NCI-H1417 treated with DMSO at 0.1 percent for 48 hours (cell line): ENCODE data around the gene SP6.

Source experiments
- DNase-seq: peaks from one replicate; lab custom pipeline; 2025; lab: John Stamatoyannopoulos, UW

The SP6 gene

GRCh38 chr17:47850692-47851573 is at the start of gene SP6:
SP6 (minus strand) TSS chr17:47851163; CDS start chr17:47848429, 2,734 bp downstream.
- peak; percentile 43 for DNase-seq

GRCh38 chr17:47899643-47900042 is 48.7 kb upstream of the SP6 start:
- no peak for DNase-seq

GRCh38 chr17:47898241-47898640 is 47.3 kb upstream of the SP6 start:
- DNase-seq, result no peak

- DNase-seq, result no peak
Measured at GRCh38 chr17:47897561-47897960, 46.6 kb upstream of the SP6 start.

- no peak for DNase-seq
Measured at GRCh38 chr17:47896672-47897490, 45.9 kb upstream of the SP6 start.

- peak; percentile 100 for DNase-seq
Measured at GRCh38 chr17:47895856-47896671, 45.1 kb upstream of the SP6 start, which contains the start of gene SP2. SP2 (plus strand) TSS chr17:47896236; CDS start chr17:47896287, 51 bp downstream.

- DNase-seq, result no peak
Measured at GRCh38 chr17:47895347-47895855, 44.4 kb upstream of the SP6 start.

GRCh38 chr17:47894498-47895346 is 43.8 kb upstream of the SP6 start:
- DNase-seq, result no peak

GRCh38 chr17:47891545-47892088 is 40.7 kb upstream of the SP6 start:
- DNase-seq, result no peak

GRCh38 chr17:47889734-47890529 is 39.0 kb upstream of the SP6 start:
- peak; percentile 18 for DNase-seq

GRCh38 chr17:47888293-47888692 is 37.3 kb upstream of the SP6 start:
- no peak for DNase-seq

GRCh38 chr17:47884905-47885730 is 34.2 kb upstream of the SP6 start:
- DNase-seq, result no peak

- no peak for DNase-seq
Measured at GRCh38 chr17:47884427-47884740, 33.4 kb upstream of the SP6 start.

- DNase-seq, result no peak
Measured at GRCh38 chr17:47883589-47884426, 32.8 kb upstream of the SP6 start.

GRCh38 chr17:47882695-47883588 is 32.0 kb upstream of the SP6 start:
- DNase-seq, result no peak

GRCh38 chr17:47882247-47882646 is 31.3 kb upstream of the SP6 start:
- DNase-seq, result no peak
